ENCODE results near the gene PALD1. TPM values are rescaled to one million over a fixed set of nuclear protein-coding genes. Genes with fewer than 3 reads are reported as not detected.
A peak's percentile ranks its signal among the peaks of the same experiment; 100 is the strongest.

Gene PALD1
- total RNA-seq, 3 donors from 2014 or later (not counting 1 experiment from before 2014, with no cell fraction given): 0.21 TPM; not detected in 2

- intact Hi-C loops (cut with micrococcal nuclease): no loop called here
- Mint-ChIP-seq H3K36me3 (no peaks in the 10 kb centered on the region), H3K4me3 (peak overlapping the region; percentile 56), H3K9me3 (no peaks in the 10 kb centered on the region), H3K27ac (peak overlapping the region in 1 of 2 donors; percentile 23), H3K4me1 (peaks cover 12 to 24% of the 10 kb centered on the region in 2 donors), H3K27me3 (ENCODE audit: low read depth in 2 of 2) (no peaks in the 10 kb centered on the region)
- Histone ChIP-seq H3K36me3 (ENCODE audit: control insufficient read depth, insufficient read depth, low read length) (peaks cover 15% of the 10 kb centered on the region), H3K9me3 (ENCODE audit: control insufficient read depth, insufficient read depth, low read length) (no peaks in the 10 kb centered on the region), H3K4me3 (ENCODE audit: low read length) (no peak overlapping the region), H3K27ac (ENCODE audit: low read length) (no peak overlapping the region), H3K4me1 (ENCODE audit: control insufficient read depth, insufficient read depth, low read length) (peaks cover 11% of the 10 kb centered on the region), H3K27me3 (ENCODE audit: control insufficient read depth, insufficient read depth, low read length) (no peaks in the 10 kb centered on the region)
- ATAC-seq (no peak), DNase-seq (no peak)
- TF ChIP-seq, protein P1, sequence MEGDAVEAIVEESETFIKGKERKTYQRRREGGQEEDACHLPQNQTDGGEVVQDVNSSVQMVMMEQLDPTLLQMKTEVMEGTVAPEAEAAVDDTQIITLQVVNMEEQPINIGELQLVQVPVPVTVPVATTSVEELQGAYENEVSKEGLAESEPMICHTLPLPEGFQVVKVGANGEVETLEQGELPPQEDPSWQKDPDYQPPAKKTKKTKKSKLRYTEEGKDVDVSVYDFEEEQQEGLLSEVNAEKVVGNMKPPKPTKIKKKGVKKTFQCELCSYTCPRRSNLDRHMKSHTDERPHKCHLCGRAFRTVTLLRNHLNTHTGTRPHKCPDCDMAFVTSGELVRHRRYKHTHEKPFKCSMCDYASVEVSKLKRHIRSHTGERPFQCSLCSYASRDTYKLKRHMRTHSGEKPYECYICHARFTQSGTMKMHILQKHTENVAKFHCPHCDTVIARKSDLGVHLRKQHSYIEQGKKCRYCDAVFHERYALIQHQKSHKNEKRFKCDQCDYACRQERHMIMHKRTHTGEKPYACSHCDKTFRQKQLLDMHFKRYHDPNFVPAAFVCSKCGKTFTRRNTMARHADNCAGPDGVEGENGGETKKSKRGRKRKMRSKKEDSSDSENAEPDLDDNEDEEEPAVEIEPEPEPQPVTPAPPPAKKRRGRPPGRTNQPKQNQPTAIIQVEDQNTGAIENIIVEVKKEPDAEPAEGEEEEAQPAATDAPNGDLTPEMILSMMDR (IDR thresholded peaks at IDR 0.05): no peak
- 35% methylated on average over 5 of the region's 6 CpGs for WGBS (ENCODE audit: insufficient coverage)
Observed at GRCh38 chr10:70432561-70433263, 45.9 kb upstream of the PALD1 start.

DNA sequence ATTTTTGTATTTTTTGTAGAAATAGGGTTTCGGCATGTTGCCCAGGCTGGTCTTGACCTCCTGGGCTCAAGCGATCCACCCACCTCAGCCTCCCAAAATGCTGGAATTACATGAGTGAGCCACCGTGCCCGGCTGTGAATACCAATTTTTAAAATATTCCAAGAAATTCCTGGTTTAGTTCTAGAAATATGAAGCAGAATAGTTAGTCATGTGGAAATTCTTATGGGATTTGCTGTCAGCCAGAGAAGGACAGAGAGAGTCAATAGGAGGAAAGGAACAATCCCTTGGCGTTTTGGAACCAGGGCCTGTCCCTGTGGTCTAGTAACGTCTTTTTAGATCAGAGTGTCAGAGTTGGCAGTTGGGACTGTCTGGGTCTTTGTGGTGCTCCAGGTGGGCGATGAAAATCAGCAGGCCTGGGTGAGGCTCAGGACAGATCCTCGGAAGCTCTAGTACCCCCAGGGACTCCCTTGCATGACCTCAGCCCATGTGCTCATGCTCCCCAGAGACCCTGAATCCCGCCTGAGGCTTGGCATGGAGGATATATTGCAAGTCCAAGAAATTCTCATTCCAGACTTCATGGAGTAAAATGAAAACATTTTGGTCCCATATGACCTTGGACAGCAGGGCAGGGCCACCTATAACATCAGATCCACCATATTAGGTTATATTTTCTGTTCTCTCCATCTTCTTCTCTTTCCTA, 44.8 kb upstream of the PALD1 start:
- no peak overlapping the region for H3K27ac Mint-ChIP-seq
- intact Hi-C loops (cut with micrococcal nuclease): no loop called here
- H3K9me3 Mint-ChIP-seq: no peaks in the 10 kb centered on the region
- no peaks in the 10 kb centered on the region for H3K36me3 Mint-ChIP-seq
- Histone ChIP-seq H3K36me3 (ENCODE audit: control insufficient read depth, insufficient read depth, low read length) (peaks cover 7% of the 10 kb centered on the region), H3K27me3 (ENCODE audit: control insufficient read depth, insufficient read depth, low read length) (no peaks in the 10 kb centered on the region), H3K4me3 (ENCODE audit: low read length) (no peak overlapping the region), H3K9me3 (ENCODE audit: control insufficient read depth, insufficient read depth, low read length) (no peaks in the 10 kb centered on the region), H3K27ac (ENCODE audit: low read length) (no peak overlapping the region), H3K4me1 (ENCODE audit: control insufficient read depth, insufficient read depth, low read length) (peaks cover 11% of the 10 kb centered on the region)
- DNase-seq (no peak), ATAC-seq (no peak)
- H3K4me1 Mint-ChIP-seq: peaks cover 12 to 24% of the 10 kb centered on the region in 2 donors
- TF ChIP-seq, protein P1 (IDR thresholded peaks at IDR 0.05): no peak
- 94% methylated on average over 9 of the region's 9 CpGs for WGBS (ENCODE audit: insufficient coverage)
- no peak overlapping the region for H3K4me3 Mint-ChIP-seq
- no peaks in the 10 kb centered on the region for H3K27me3 Mint-ChIP-seq (ENCODE audit: low read depth in 2 of 2)

DNA sequence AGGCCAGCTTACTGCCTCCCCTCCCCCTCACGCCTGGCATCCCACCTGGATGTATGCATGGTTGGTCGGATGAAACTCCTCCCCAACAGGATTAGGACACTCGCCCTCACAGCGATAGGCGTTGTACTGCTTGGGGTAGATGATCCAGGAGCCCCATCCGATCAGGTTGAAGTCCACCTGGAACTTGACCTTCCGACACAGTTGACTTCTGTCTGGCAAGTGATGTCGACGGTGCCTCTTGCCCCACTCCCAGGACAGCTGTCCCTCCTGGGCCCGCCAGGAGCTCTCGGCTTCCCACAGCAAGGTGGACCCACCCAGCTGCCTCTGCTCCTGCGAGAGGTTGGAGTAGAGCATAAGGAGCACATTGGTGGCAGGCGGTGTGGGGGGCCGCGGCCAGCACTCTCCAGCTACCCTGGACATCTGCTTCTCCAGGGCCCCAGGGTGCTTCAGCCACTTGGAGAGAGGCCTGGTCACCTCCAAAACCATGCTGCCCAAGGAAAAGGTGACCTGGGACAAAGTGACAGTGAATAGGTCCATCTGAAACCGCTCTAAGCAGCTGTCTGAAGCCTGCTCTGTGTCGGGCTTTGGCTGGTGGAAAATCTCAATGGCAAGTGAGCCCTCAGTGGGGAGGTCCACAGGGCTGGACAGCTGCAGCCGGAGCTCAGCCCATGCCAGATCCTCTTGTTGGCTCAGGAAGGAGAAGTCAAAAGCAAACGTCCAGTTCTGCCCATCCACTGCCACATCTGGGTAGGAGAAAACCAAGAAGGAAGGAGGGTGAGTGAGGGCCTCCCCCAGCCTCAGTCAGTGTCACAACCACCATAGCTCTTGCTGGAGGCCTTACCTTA, 43.1 kb upstream of the PALD1 start:
- no peak overlapping the region for H3K4me3 ChIP-seq (ENCODE audit: low read length)
- no peaks in the 10 kb centered on the region for H3K36me3 ChIP-seq (ENCODE audit: control insufficient read depth, insufficient read depth, low read length)
- peaks cover 12% of the 10 kb centered on the region for H3K4me1 ChIP-seq (ENCODE audit: control insufficient read depth, insufficient read depth, low read length)
- ATAC-seq (no peak), DNase-seq (no peak)
- H3K9me3 Mint-ChIP-seq: no peaks in the 10 kb centered on the region
- peaks cover 12 to 24% of the 10 kb centered on the region in 2 donors for H3K4me1 Mint-ChIP-seq
- peaks cover 3% of the 10 kb centered on the region for H3K27me3 ChIP-seq (ENCODE audit: control insufficient read depth, insufficient read depth, low read length)
- H3K27ac Mint-ChIP-seq: no peak overlapping the region
- intact Hi-C loops (cut with micrococcal nuclease): no loop called here
- no peak overlapping the region for H3K4me3 Mint-ChIP-seq
- H3K36me3 Mint-ChIP-seq: no peaks in the 10 kb centered on the region
- H3K9me3 ChIP-seq (ENCODE audit: control insufficient read depth, insufficient read depth, low read length): no peaks in the 10 kb centered on the region
- WGBS (ENCODE audit: insufficient coverage): 96% methylated on average over 19 of the region's 19 CpGs
- TF ChIP-seq, protein P1 (IDR thresholded peaks at IDR 0.05): no peak
- peaks cover 9 to 10% of the 10 kb centered on the region in 2 donors for H3K27me3 Mint-ChIP-seq (ENCODE audit: low read depth in 2 of 2)
- no peak overlapping the region for H3K27ac ChIP-seq (ENCODE audit: low read length)

All from natural killer cell (primary cell).